Panc1 (cell line): Measurements from ENCODE around the gene RBMS3.

Experiments used
- POLR2AphosphoS5 ChIP-seq: IDR thresholded peaks from 2 replicates; pipeline ENCODE4 v1.6.1; 2012; ENCODE audit warnings: mild to moderate bottlenecking, low read depth, low read length, moderate library complexity
- SIN3A ChIP-seq: IDR thresholded peaks from 2 replicates; pipeline ENCODE4 v1.6.1; 2012; ENCODE audit warnings: low read depth, mild to moderate bottlenecking, low read length, moderate library complexity, borderline replicate concordance; ENCODE audit not compliant: insufficient read depth
- TCF7L2 ChIP-seq: IDR thresholded peaks from 2 replicates; pipeline ENCODE4 v1.6.1; 2011; ENCODE audit warnings: mild to moderate bottlenecking, low read depth, low read length, inconsistent platforms
- TF ChIP-seq, protein P1 (sequence below): fragments of 450-650 bp; IDR thresholded peaks from 2 replicates; pipeline ENCODE4 v1.5.1; 2017; ENCODE audit warnings: mild to moderate bottlenecking
- TF ChIP-seq, protein P2 (sequence below), 2 experiments: IDR thresholded peaks; 2 replicates each; pipeline ENCODE4 v1.6.1; 2011 to 2012; ENCODE audit warnings: low read depth in 2 of 2, control low read depth in 1 of 2, low read length in 1 of 2, mild to moderate bottlenecking in 1 of 2, moderate library complexity in 1 of 2; ENCODE audit not compliant: insufficient read depth in 1 of 2

DNA sequence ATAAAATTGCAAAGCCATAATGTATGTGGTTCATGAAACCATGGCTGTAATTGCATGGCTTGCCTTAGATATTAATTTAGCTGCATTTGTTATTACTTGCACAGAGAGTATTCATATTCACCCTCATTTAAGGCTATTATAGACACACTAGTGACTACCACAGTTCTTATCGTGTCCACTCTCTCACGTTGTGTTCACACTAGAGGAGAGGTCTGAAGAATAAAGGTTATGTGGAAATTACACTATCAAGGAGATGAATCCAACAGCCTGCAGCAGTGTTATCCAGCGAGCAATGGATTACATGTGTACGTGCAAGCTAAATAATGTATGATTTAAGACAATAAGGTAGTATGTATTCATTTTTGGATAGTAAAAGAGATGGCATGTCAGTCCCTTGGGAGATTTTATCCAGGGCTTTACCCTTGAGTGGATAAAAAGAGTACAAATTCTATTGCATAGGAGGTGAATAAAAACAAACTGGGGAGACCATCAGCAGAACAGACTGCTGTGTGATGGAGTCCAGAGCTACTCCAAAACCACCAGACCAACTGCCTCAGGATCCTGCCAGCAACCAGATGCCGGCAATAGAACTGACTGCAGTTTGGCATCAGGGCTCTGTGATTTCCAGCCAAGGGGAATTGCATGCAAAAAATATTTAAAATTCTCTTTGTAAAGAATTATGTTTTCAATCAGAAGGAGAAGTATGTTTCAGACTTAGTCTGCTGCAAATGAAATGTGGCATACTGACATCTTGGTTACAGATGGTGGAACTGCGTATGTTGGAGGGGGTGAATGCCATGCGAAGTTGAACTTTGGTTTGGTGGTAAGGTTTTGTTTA is 146.6 kb downstream of the RBMS3 start:
- TF ChIP-seq, protein P1, sequence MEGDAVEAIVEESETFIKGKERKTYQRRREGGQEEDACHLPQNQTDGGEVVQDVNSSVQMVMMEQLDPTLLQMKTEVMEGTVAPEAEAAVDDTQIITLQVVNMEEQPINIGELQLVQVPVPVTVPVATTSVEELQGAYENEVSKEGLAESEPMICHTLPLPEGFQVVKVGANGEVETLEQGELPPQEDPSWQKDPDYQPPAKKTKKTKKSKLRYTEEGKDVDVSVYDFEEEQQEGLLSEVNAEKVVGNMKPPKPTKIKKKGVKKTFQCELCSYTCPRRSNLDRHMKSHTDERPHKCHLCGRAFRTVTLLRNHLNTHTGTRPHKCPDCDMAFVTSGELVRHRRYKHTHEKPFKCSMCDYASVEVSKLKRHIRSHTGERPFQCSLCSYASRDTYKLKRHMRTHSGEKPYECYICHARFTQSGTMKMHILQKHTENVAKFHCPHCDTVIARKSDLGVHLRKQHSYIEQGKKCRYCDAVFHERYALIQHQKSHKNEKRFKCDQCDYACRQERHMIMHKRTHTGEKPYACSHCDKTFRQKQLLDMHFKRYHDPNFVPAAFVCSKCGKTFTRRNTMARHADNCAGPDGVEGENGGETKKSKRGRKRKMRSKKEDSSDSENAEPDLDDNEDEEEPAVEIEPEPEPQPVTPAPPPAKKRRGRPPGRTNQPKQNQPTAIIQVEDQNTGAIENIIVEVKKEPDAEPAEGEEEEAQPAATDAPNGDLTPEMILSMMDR, result no peak
- TF ChIP-seq POLR2AphosphoS5 (no peak), SIN3A (no peak), TCF7L2 (no peak)
- TF ChIP-seq, protein P2, sequence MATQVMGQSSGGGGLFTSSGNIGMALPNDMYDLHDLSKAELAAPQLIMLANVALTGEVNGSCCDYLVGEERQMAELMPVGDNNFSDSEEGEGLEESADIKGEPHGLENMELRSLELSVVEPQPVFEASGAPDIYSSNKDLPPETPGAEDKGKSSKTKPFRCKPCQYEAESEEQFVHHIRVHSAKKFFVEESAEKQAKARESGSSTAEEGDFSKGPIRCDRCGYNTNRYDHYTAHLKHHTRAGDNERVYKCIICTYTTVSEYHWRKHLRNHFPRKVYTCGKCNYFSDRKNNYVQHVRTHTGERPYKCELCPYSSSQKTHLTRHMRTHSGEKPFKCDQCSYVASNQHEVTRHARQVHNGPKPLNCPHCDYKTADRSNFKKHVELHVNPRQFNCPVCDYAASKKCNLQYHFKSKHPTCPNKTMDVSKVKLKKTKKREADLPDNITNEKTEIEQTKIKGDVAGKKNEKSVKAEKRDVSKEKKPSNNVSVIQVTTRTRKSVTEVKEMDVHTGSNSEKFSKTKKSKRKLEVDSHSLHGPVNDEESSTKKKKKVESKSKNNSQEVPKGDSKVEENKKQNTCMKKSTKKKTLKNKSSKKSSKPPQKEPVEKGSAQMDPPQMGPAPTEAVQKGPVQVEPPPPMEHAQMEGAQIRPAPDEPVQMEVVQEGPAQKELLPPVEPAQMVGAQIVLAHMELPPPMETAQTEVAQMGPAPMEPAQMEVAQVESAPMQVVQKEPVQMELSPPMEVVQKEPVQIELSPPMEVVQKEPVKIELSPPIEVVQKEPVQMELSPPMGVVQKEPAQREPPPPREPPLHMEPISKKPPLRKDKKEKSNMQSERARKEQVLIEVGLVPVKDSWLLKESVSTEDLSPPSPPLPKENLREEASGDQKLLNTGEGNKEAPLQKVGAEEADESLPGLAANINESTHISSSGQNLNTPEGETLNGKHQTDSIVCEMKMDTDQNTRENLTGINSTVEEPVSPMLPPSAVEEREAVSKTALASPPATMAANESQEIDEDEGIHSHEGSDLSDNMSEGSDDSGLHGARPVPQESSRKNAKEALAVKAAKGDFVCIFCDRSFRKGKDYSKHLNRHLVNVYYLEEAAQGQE (IDR thresholded peaks at IDR 0.05; ENCODE audit: insufficient read depth in 1 of 2, low read depth in 2 of 2, low read length in 1 of 2), result no peak
